Activated CD8-positive, alpha-beta memory T cell treated with anti-CD3 and anti-CD28 coated beads for 24 hours (primary cell): ENCODE measurements around the gene SLC11A1.

Experiments used
- DNase-seq: peaks from one replicate; pipeline ENCODE4 v3.0.0-alpha.2; 2020

The SLC11A1 gene

DNA sequence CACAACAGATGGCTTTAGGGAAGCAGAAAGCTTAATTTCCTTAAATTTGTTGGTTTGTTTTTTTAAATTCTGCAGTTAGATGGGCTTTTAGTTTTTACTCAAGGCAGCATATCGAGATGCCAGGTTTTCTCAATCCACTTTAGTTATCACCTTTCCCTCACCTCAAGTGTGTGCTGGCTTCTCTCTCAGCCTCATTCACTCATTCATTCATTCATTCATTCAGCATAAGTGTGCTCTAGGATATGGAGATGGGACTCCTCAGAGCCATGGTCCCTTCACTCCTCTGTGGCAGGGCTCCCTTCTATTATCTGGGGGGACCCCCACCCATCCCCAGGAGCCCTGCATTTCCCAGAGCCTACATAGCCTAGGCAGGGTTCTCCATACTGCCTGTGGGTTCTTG, 55.9 kb downstream of the SLC11A1 start:
- no peak for DNase-seq

DNA sequence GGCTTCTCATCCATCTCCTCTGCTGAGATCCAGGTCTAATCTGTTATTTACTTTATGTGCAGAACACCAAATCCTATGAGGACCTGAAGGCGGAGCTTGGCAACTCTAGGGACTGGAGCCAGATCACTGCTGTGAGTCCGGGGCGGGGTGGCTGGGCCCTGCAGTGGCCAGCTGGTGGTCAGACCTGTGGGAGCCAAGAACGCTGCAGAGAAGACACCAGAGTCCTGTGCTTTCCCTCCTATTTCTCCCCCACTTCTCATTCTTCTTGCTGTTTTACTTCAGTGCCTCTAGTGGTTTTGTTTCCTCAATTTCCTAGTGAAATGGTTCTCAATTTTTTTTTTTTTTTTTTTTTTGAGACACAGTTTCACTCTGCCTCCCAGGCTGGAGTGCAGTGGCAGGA, 56.5 kb downstream of the SLC11A1 start:
- DNase-seq = no peak

DNA sequence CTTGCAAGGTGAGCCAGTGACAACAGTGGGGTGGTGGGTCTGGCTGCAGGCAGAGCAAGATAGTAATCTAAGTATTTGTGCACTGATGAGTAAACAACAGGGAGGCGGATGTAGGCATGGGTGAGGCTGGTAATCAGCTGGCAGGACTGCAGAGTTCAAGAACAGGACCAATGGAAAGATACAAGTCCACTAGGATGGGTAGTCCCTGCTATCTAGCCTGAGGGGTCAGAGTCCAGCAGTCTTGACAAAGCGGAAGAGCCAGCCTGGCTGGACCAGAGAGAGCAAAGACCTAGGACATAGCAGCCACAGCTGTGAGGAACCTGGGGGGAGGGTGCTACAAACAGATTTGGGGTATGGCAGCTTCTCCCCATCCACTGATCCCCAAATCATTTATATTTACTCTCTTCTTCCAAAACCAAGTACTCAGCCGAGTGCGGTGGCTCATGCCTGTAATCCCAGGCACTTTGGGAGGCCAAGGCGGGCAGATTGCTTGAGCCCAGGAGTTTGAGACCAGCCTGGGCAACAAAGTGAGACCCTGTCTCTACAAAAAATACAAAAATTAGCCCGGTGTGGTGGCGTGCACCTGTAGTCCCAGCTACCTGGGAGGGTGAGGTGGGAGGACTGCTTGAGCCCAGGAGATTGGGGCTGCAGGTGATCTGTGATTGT, 62.8 kb downstream of the SLC11A1 start:
- no peak for DNase-seq

DNA sequence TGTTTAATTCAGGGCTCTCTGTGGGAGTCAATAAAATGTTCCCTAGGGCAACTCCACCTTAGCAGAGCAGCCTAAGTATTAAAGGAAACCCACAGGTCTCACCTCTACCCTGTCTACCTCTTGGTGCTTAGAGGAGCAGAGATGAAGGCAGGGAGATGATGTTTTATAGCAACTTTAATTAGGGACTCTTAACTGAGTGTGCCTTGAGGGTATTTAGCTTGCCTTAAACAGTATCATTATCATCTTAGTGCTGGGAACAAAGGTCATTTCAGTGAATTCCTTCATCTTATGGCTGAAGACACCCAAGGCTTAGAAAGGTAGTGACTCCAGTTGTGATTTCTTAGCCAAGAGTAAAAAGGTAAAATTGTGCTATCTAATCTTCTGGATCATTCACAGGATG, 63.5 kb downstream of the SLC11A1 start:
- no peak for DNase-seq
